H1 (cell line): ENCODE data around the gene GALNT15. TPM values are rescaled to one million over a fixed set of nuclear protein-coding genes. Genes with fewer than 3 reads are reported as not detected.

Experiments used
- CTCF ChIA-PET: fragments of 300-600 bp; sonication (Branson Sonifier 250); formaldehyde crosslinking; loops from one replicate; lab custom pipeline; 2021; ENCODE audit not compliant: partially characterized antibody; lab: Charles Lee
- POLR2A ChIA-PET: fragments of 300-600 bp; sonication (Branson Sonifier 250); formaldehyde crosslinking; loops from one replicate; lab custom pipeline; 2021; ENCODE audit warnings: inconsistent platforms; ENCODE audit not compliant: partially characterized antibody; lab: Charles Lee
- DNase-seq, 2 experiments: peaks; one replicate each; pipeline versions ENCODE4 v3.0.0 to v3.0.0-alpha.2; 2010 to 2022; ENCODE audit warnings: low spot score in 2 of 2, low read depth in 1 of 2, mixed read lengths in 1 of 2
- FAIRE-seq: peaks from 2 replicates; lab custom pipeline; 2011; peaks lifted over from hg19 to GRCh38; lab: Jason Lieb, UNC
- H2AFZ ChIP-seq: 2 replicates; pipeline ENCODE4 v1.8.1; 2012; ENCODE audit warnings: low read length, inconsistent platforms
- H2AK5ac ChIP-seq: 2 replicates; pipeline ENCODE4 v1.6.1; 2013; ENCODE audit warnings: low read depth, low read length
- H2BK120ac ChIP-seq: replicated peaks from 2 replicates; pipeline ENCODE3; 2013; ENCODE audit warnings: low read depth, low read length, inconsistent platforms
- H2BK12ac ChIP-seq: 2 replicates; pipeline ENCODE4 v1.6.1; 2013; ENCODE audit warnings: low read depth, low read length
- H2BK15ac ChIP-seq: 2 replicates; pipeline ENCODE4 v1.6.1; 2013; ENCODE audit warnings: low read length
- H2BK20ac ChIP-seq: 2 replicates; pipeline ENCODE4 v1.6.1; 2013; ENCODE audit warnings: low read length
- H2BK5ac ChIP-seq: 2 replicates; pipeline ENCODE4 v1.6.1; 2013; ENCODE audit warnings: low read depth, low read length
- H3K14ac ChIP-seq: 2 replicates; pipeline ENCODE4 v1.6.1; 2013; ENCODE audit warnings: inconsistent platforms; ENCODE audit not compliant: insufficient read length
- H3K18ac ChIP-seq: 2 replicates; pipeline ENCODE4 v1.6.1; 2013; ENCODE audit warnings: low read length; ENCODE audit errors: extremely low read depth
- H3K23ac ChIP-seq: 2 replicates; pipeline ENCODE4 v1.6.1; 2013; ENCODE audit warnings: inconsistent platforms; ENCODE audit not compliant: insufficient read length
- H3K23me2 ChIP-seq: 2 replicates; pipeline ENCODE4 v1.6.1; 2013; ENCODE audit warnings: low read depth, low read length
- H3K27ac ChIP-seq: 2 replicates; pipeline ENCODE4 v1.6.1; 2011; ENCODE audit warnings: low read depth, low read length, inconsistent platforms
- H3K27me3 ChIP-seq, 4 experiments: replicated peaks in 1 of 4; 1 replicate in 1 of 4; 2 replicates in 3 of 4; pipeline versions ENCODE4 v1.6.1 to v1.8.1; 2011 to 2013; ENCODE audit warnings: low read length in 3 of 4, mild to moderate bottlenecking in 3 of 4, inconsistent platforms in 2 of 4, mixed read lengths in 2 of 4, moderate library complexity in 1 of 4; ENCODE audit not compliant: control insufficient read depth in 3 of 4, insufficient read depth in 3 of 4; ENCODE audit errors: extremely low read depth in 1 of 4
- H3K36me3 ChIP-seq, 4 experiments: 2 replicates each; pipeline versions ENCODE4 v1.6.1 to v1.8.1; 2011 to 2013; ENCODE audit warnings: mild to moderate bottlenecking in 4 of 4, low read length in 3 of 4, moderate library complexity in 2 of 4, control low read depth in 1 of 4, inconsistent platforms in 1 of 4; ENCODE audit not compliant: insufficient read depth in 4 of 4, control insufficient read depth in 2 of 4
- H3K4ac ChIP-seq: replicated peaks from 2 replicates; pipeline ENCODE3; 2013; ENCODE audit warnings: low read length, low read depth, mixed read lengths, inconsistent platforms; ENCODE audit not compliant: insufficient read length
- H3K4me1 ChIP-seq, 4 experiments: replicated peaks in 1 of 4; 1 replicate in 1 of 4; 2 replicates in 3 of 4; pipeline versions ENCODE4 v1.6.1 to v1.8.1; 2011 to 2013; ENCODE audit warnings: low read length in 3 of 4, inconsistent platforms in 2 of 4, mixed read lengths in 1 of 4; ENCODE audit not compliant: insufficient read depth in 4 of 4, control insufficient read depth in 3 of 4
- H3K4me2 ChIP-seq, 2 experiments: 2 replicates each; pipeline versions ENCODE4 v1.6.1 to v1.8.1; 2011 to 2013; ENCODE audit warnings: low read depth in 2 of 2, low read length in 2 of 2, control low read depth in 1 of 2, inconsistent platforms in 1 of 2, mild to moderate bottlenecking in 1 of 2; ENCODE audit not compliant: insufficient read depth in 1 of 2
- H3K4me3 ChIP-seq, 4 experiments: fragments of 200-600, 300-600 bp in 1 of 4; sonication (generic), shearing (Covaris generic), sonication (Bioruptor Twin) in 1 of 4; 2 replicates each; pipeline versions ENCODE4 v1.5.1 to v1.8.1; 2011 to 2016; ENCODE audit warnings: low read length in 4 of 4, low read depth in 3 of 4, control low read depth in 2 of 4, inconsistent platforms in 2 of 4, mild to moderate bottlenecking in 2 of 4, mixed read lengths in 1 of 4, moderate library complexity in 1 of 4; ENCODE audit not compliant: insufficient read depth in 2 of 4; ENCODE audit errors: extremely low read depth in 1 of 4
- H3K56ac ChIP-seq: replicated peaks from 2 replicates; pipeline ENCODE3; 2013; ENCODE audit warnings: low read depth, mild to moderate bottlenecking, mixed read lengths, low read length, inconsistent platforms; ENCODE audit not compliant: insufficient read length
- H3K79me1 ChIP-seq: 2 replicates; pipeline ENCODE4 v1.6.1; 2013; ENCODE audit warnings: low read depth, low read length, control low read depth
- H3K79me2 ChIP-seq, 2 experiments: 2 replicates each; pipeline versions ENCODE4 v1.6.1 to v1.8.1; 2012 to 2013; ENCODE audit warnings: low read length in 2 of 2, mild to moderate bottlenecking in 2 of 2, inconsistent platforms in 1 of 2; ENCODE audit not compliant: insufficient read depth in 2 of 2, control insufficient read depth in 1 of 2
- H3K9ac ChIP-seq, 4 experiments: replicated peaks in 1 of 4; 1 replicate in 1 of 4; 2 replicates in 3 of 4; pipeline versions ENCODE4 v1.6.1 to v1.8.1; 2011 to 2013; ENCODE audit warnings: low read depth in 3 of 4, low read length in 3 of 4, control low read depth in 2 of 4, mild to moderate bottlenecking in 2 of 4, moderate library complexity in 2 of 4, inconsistent platforms in 1 of 4; ENCODE audit errors: extremely low read depth in 1 of 4
- H3K9me3 ChIP-seq, 2 experiments: 2 replicates each; pipeline versions ENCODE4 v1.6.1 to v1.8.1; 2012 to 2013; ENCODE audit warnings: mild to moderate bottlenecking in 2 of 2, moderate library complexity in 2 of 2, control low read depth in 1 of 2, inconsistent platforms in 1 of 2, low read depth in 1 of 2, low read length in 1 of 2, mixed read lengths in 1 of 2; ENCODE audit not compliant: insufficient read depth in 2 of 2
- H4K20me1 ChIP-seq, 2 experiments: replicated peaks in 1 of 2; 2 replicates each; pipeline versions ENCODE3 to v1.8.1; 2011 to 2013; ENCODE audit warnings: inconsistent platforms in 2 of 2, low read length in 2 of 2, mild to moderate bottlenecking in 1 of 2; ENCODE audit not compliant: insufficient read depth in 2 of 2, control insufficient read depth in 1 of 2
- H4K5ac ChIP-seq: 2 replicates; pipeline ENCODE4 v1.6.1; 2013; ENCODE audit warnings: low read length, low read depth, mixed read lengths, inconsistent platforms; ENCODE audit not compliant: insufficient read length
- H4K8ac ChIP-seq: 2 replicates; pipeline ENCODE4 v1.8.0; 2013; ENCODE audit warnings: mild to moderate bottlenecking, moderate library complexity, low read length, inconsistent platforms; ENCODE audit not compliant: insufficient read depth; ENCODE audit errors: extremely low read depth
- H4K91ac ChIP-seq: replicated peaks from 2 replicates; pipeline ENCODE3; 2013; ENCODE audit warnings: low read length, mixed read lengths, inconsistent platforms; ENCODE audit not compliant: insufficient read length
- CBX5 ChIP-seq: fragments of 300-800, 300-1000 bp; sonication (generic); IDR thresholded peaks from 2 replicates; pipeline ENCODE4 v1.7.1; 2016; ENCODE audit warnings: antibody characterized with exemption, low read length, low read depth
- CHD2 ChIP-seq: IDR thresholded peaks from 2 replicates; pipeline ENCODE4 v1.6.1; 2012; ENCODE audit warnings: low read length, improper control_type of control experiment
- KDM5A ChIP-seq: fragments of 200-600 bp; IDR thresholded peaks from 2 replicates; pipeline ENCODE4 v1.7.1; 2012; ENCODE audit warnings: mild to moderate bottlenecking, low read length, inconsistent platforms, mixed read lengths
- NANOG ChIP-seq: IDR thresholded peaks from 2 replicates; pipeline ENCODE4 v1.6.1; 2011; ENCODE audit warnings: low read length, low read depth, mild to moderate bottlenecking, inconsistent platforms; ENCODE audit not compliant: insufficient read depth, poor library complexity, severe bottlenecking
- WGBS, 2 experiments: shearing (Covaris generic) in 1 of 2; methylation state at CpG; one replicate each; pipeline versions ENCODE4 v1.1.6 to v1.1.7; 2013 to 2015; ENCODE audit warnings: low lambda C conversion rate in 2 of 2, mixed read lengths in 2 of 2, inconsistent platforms in 1 of 2, low coverage in 1 of 2, missing lambda C conversion rate in 1 of 2; ENCODE audit not compliant: insufficient replicate concordance in 2 of 2, insufficient coverage in 1 of 2, insufficient read length in 1 of 2; ENCODE audit errors: extremely low coverage in 1 of 2, missing lambda C conversion rate in 1 of 2; 5-methylcytosine and 5-hydroxymethylcytosine counted together
- polyA plus RNA-seq, 7 experiments: library from polyadenylated mRNA; depleted of rRNA in 3 of 7; stranded (reverse) in 5 of 7; unstranded in 2 of 7; fragments of >200 nt in 5 of 7; fragments of 200-250 nt in 2 of 7; gene quantifications; 1 replicate in 5 of 7; 2 replicates in 1 of 7; 4 replicates in 1 of 7; pipeline versions ENCODE4 v1.2.1 to v1.2.3, GENCODE V29; 2011 to 2013; ENCODE audit warnings: missing spikeins in 2 of 7, mixed read lengths in 2 of 7
- total RNA-seq: library from RNA; stranded (reverse); fragmentation: NEBNext Ultra II Directional; extraction: Animal tissue kit (Norgen Biotek cat#: 25700); gene quantifications from 2 replicates; pipeline ENCODE4 v1.2.1, GENCODE V29; 2021

Gene GALNT15
- total and polyA plus RNA-seq, 2 of the 8 experiments (the other 6 are each of a cell fraction or from before 2014, with no cell fraction given): 0.02 TPM; not detected in 1

DNA sequence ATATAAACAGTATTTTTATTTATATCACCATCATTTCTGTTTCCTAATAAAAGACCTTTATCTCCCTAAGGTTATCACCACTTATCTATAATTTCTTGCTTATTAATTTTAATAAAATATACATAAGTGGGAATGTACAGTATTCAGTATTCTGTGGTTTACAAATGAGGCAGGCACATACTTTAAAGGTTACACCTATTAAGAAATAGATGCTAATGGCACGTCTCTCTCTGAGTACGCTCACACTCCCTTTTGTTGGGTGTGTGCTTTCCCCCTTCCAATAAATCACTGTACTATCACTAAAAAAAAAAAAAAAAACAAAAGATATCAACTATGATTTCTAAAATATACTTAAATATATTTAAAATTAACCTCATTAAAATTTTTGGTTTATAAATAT lies 99.4 kb downstream of the GALNT15 start:
- Histone ChIP-seq H3K4me1 (no peaks in the 10 kb centered on the region), H4K91ac (no peak overlapping the region), H3K4me3 (no peak overlapping the region), H2BK120ac (no peak overlapping the region), H2BK15ac (no peak overlapping the region), H3K18ac (no peak overlapping the region), H3K14ac (no peak overlapping the region), H3K56ac (no peak overlapping the region), H2BK20ac (no peak overlapping the region), H2BK5ac (no peak overlapping the region), H4K5ac (no peak overlapping the region), H3K9ac (no peak overlapping the region), H3K9me3 (no peaks in the 10 kb centered on the region), H3K27me3 (peaks cover 0 to 1% (median 0%) of the 10 kb centered on the region in 4 experiments; a peak in 1 of 7 replicates), H4K20me1 (peaks cover 0 to 3% of the 10 kb centered on the region in 2 experiments), H3K23ac (no peak overlapping the region), H4K8ac (no peak overlapping the region), H3K4me2 (no peak overlapping the region), H2AK5ac (no peak overlapping the region), H3K4ac (no peak overlapping the region), H3K27ac (no peak overlapping the region), H2BK12ac (no peak overlapping the region), H3K79me2 (peaks cover 0 to 5% of the 10 kb centered on the region in 2 experiments; a peak in 2 of 4 replicates), H3K23me2 (no peaks in the 10 kb centered on the region), H3K79me1 (no peaks in the 10 kb centered on the region), H2AFZ (no peak overlapping the region), H3K36me3 (peaks cover 5 to 52% (median 23%) of the 10 kb centered on the region in 4 experiments; a peak in 7 of 8 replicates)
- ChIA-PET POLR2A (no interaction called here), CTCF (no interaction called here)
- FAIRE-seq (no peak), DNase-seq (no peak)
- WGBS, 2 experiments: 93% methylated on average over 2 of the region's 2 CpGs; no CpG with 5 or more reads in 1 of the 2 experiments
- TF ChIP-seq CHD2 (no peak), CBX5 (no peak), KDM5A (no peak), NANOG (no peak)
